ENCODE measurements around the gene NPDC1.
A peak's percentile ranks its signal among the peaks of the same experiment; 100 is the strongest.
"Not testable (repeated sequence)": the region's sequence is repeated elsewhere in the genome, so short reads cannot be mapped to it uniquely, and the experiment has no call there.

Gene NPDC1

DNA sequence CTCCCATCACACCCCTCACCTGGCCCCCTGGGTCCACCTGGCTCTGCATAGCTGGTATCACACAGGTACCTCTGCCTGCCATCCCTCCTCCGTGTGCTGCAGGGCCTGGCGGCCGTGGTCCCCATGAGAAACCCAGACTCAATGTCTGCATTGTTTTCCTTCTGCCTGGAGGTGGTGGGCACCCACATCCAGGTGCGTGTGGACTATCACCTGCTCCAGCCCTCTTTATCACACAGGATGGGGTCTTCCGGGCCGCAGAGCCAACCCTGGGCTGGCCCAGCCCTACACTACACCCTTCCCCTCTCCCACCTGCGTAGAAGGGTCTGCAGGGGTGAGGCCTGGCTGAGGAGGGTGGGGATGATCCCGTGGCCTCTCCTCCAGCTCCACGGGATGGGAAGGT lies 7.1 kb downstream of the NPDC1 start:
- no peak for DNase-seq

DNA sequence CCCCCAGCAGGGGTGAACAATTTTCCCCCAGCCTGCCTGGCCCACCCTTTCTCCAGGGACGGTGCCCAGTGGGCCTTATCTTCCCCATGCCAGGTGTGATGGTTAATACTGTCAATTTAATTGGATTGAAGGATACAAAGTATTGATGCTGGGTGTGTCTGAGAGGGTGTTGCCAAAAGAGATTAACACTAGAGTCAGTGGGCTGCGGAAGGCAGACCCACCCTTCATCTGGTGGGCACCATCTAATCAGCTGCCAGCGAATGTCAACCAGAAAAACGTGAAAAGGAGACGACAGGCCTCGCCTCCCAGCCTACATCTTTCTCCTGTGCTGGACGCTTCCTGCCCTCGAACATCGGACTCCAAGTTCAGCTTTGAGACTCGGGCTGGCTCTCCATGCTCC lies 8.5 kb downstream of the NPDC1 start:
- DNase-seq, result no peak

DNA sequence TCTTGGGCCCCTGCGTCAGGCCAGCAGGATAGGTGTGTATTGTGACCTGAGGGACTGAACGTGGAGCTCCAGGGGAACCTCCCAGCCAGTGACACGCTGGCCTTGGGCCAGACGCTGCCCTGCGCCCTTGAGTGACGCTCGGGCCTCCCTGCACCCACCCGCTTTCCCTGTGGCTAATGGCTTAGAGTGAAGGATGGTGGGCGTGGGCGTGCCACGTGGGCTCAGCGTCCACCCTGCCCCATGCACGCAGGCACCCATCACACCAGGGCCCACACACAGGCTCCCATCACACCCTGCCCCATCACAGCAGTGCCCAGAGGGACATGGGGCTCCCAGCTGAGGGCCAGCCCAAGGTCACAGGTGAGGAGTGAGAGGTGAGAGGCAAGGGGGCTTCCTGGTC lies 8.9 kb downstream of the NPDC1 start:
- DNase-seq, result no peak

DNA sequence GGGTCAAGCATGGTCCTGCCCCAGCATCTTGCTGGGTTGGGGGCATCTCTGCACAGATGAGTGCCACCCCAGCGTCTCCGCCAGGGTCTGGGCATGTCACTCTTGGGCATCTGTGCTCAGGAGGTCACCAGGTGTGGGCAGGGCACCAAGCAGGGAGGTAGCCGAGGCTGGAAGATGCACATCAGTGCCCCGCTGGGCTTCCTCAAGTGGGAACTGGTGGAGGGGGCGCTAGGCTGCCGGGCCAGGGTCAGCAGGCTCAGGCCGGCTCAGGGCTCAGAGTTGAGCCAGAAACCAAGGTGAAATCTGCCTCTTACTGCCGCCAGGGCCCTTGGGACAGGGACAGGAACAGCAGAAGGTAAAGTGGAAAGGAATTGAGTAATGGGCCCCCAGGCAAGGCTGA lies 10.0 kb downstream of the NPDC1 start:
- no peak for DNase-seq

DNA sequence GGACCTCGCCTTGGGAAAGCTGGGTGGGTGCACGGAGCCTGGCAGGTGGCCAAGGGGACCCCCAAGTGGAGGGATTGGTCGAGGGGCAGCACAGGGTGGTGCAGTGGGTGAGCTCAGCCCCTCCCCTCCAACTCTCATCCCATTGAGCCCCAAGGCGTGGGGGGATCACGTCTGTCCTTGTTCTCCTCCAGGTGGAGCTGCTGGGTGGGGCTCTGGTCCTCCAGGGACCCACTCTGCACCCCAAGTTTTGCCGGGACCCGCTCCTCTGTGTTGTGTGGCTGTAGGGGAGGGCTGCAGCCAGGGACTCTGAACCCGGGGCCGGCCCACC lies 10.5 kb downstream of the NPDC1 start:
- DNase-seq, result no peak

DNA sequence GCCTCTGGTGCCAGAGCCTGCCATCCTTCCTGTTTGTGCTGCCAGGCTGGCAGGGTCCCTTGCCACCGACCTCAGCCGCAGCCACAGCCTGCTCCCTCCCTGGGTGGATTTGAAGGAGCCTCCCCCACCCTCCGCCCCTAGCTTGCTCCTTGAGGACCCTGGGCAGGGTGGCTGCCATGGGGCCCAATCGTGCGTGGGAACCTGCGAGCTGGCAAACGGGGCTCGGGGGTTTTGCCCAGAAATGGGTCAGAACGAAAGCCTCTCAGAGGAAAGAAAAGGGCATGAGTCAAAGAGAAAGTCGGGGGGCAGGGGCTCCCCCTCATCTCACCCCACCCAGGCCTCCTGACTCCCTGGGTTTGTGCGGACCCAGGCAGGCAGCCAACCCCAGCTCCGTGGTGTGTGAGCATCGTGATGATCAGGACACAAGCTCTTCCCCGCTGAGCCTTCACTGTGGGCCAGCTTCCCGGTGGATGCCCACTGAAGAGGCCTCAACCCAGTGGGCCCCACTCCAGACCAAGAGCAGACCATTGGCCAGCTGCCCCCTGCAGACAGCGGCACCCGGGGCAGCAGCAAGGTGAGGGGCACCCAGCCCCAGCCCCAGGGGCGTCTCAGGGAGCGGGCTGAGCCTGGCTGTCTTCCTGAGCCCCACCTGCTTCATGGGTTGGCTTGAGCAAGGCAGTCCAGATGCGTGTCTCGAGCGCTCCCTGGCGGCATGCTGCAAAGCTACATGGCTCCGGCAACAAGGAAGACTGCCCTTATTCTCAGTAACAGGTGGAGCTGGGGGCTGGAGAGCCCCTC lies 11.1 kb downstream of the NPDC1 start:
- peak; percentile 51 to 75 for DNase-seq

DNA sequence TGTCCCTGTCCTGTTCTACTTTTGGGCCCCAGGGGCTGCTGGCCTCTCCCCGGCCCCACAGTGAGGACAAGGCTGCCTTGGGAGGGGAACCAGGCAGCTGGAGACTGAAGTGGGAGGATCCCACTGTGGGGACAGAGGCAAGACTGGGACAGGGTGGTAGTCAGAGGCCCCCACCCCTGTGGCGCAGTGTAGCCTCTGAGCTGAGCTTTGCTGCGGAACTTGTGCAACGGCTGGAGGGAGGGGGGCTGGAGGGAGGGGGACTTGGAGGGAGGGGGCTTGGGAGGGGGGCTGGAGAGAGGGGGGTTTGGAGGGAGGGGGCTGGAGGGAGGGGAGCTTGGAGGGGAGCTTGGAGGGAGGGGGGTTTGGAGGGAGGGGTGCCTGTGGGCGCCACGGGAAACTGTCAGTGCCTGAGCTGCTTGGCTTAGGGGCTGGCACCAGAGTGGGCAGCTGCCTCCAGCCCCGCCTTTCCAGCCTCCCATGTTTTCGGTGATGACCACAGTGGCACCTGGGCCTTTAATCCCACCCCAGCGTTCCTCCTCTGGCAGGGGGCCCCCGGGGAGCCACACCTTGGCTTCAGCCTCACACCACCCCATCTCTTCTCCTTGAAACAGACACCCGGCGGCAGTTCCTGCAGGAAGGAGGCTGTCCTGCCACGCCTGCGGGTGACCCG lies 11.8 kb downstream of the NPDC1 start:
- no peak for DNase-seq

DNA sequence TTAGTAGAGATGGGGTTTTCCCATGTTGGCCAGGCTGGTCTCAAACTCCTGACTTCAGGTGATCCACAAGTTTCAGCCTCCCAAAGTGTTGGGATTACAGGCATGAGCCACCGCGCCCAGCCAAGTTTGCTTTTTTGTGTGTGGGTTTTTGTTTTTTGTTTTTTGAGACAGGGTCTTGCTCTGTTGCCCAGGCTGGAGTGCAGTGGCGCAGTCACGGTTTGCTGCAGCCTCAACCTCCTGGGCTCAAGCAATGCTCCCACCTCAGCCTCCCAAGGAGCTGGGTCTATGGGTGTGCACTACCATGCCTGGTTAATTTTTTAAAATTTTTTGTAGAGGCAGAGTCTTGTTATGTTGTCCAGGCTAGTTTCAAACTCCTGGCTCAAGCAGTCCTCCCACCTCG lies 12.5 kb downstream of the NPDC1 start:
- not testable (repeated sequence) for DNase-seq

DNA sequence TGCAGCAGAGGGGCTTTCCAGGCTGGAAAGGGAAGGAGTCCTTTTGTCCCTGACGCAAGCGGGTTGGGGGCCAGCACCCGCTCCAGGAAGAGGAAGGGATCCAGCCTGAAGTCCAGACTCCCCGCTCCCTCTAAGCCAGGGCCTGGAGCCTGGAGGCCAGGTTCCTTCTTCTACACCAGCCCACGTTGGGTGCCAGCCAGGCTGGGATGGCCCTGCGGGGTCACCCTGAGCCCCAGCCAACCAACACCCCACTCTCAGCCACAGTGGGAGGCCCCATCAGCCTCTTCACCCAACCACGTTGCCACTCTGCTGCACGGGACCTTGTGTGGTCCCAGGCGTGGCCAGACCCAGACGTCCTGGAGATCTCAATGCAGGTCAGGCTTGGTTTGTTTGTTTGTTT lies 13.1 kb downstream of the NPDC1 start:
- no peak for DNase-seq

DNA sequence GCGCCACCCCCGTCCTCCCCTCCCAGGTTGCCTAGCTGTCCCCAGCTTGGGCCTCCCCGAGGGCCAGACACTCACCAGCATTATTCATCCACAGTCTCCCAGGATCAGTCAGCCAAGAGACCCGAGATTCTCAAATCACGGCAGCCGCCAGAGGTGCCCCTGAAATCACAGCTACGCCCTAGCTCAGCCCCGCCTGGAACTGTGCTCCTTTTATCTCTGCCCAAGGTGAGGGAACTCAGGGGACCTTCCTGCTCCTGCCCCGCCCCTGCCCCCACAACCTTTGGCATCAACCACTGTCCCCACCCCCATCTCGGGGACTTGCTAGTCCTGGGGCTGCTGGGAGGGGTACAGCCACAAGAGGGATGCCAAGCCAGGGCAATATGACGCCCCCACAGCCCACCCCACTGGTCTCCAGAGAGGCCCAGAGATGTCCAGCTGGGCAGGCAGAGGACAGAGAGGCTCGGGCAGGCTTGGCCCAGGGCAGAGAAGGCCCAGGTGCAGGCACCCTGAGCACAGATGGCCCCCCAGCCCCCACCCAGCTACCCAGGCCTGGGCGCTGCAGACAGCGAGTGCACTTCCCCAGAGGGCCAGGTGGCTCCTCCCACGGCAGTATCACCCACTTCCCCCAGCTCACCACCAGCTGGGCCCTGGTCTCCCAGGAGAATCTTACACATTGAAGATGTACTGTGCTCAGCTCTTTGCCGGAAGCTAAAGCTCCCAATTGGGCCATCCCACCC lies 13.9 kb downstream of the NPDC1 start, which contains the start of gene FUT7:
FUT7 (minus strand) TSS at position 185 of the 737 bp plus-strand sequence; CDS start at position 88, 97 bp downstream.
- DNase-seq, result no peak

DNA sequence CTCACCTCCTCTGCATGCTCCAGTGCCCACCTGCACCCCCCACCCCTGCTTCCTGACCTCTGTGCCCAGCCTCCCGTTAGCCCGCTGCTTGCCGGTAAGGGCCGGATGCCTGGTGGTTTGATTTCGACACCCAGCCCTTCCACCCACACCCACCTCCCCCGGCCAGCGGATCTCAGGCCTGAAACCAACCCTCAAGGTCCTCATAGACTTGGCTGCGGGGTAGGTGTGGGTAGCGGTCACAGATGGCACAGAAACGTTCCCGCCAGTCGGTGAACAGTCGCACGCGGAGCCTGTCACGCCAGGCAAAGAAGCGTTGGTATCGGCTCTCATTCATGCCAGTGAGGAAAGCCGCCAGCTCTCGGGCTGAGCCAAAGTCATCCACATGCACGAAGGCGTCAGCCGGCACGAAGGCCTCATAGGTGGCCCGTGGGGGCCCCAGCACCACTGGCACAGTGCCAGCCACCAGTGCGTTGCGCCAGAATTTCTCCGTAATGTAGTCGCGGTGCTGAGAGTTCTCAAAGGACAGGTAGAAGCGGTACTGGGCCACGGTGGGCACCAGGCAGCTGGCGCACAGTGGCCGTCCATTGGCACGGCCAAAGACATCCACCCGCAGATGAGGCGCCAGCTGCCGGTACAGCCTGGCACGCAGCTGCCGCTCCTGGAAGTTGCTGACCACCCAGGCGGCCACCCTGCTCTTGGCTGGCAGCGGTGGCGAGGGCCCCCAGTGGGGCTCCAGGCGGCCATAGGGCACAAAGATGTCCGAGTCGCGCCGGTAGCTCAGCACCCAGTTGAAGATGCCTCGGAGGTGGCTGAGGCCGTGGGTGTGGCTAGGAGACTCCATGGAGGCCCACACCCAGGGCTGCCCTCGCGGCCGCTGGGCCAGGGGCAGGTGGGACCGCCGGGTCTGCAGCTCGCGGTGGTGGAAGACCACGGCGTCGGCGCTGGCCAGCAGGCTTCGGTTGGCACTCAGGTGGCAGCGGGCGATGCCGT lies 15.1 kb downstream of the NPDC1 start:
- DNase-seq, result no peak

DNA sequence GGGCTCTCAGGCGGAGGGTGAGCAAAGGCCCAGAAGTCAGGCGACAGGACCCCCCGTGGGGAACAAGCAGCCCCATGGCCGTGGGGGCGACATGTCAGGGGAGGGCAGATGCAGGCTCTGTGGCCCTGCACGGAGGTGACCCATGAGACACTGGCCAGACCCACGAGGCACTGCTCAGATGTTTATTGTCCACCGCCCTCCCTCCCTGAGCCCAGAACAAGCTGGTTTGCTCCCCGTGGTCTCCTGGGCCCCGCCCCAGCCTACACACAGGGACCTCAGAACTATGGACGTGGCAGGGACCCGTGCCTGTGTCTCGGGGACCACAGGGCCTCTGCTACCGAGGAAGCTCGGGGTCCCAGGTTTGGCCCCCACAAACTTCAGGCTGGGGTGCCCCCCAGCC lies 16.0 kb downstream of the NPDC1 start:
- DNase-seq, result no peak

DNA sequence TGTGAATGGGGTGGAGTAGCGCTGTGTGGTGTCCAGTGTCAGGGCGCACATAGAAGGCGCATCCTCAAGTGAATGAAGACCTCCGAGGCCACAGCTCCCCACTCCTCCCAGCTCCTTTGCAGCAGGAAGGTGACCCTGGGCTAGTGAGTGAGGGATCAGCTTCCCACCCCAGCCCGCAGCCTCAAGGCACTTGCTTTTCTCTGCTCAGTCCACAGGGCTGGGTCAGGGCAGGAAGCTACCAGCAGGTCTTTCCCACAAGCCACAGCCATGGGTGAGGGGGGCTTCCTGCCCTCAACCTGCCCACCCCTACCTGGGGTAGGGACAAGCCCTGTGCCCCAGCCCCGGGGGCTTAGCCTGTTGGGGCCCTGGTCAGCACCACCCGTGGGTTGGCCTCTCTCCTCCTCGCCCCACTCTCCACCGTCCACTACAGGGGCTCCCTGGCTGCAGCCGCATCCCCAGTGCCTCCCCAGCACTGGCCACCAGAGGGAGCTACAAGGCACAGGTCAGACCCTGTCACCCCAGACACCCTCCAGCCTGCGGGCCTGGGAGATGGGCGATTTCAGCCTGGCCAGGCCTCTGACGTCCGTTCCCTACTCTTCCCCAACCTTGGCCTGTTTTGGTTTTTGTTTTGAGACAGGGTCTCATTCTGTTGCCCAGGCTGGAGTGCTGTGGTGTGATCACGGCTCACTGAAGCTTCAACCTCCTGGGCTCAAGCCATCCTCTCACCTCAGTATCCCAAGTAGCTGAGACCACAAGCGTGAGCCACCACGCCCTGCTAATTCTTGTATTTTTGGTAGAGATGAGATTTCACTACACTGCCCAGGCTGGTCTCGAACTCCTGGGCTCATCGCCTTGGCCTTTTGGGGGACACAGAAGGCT lies 16.7 kb downstream of the NPDC1 start:
- DNase-seq, result peak; percentile 36 to 42

DNA sequence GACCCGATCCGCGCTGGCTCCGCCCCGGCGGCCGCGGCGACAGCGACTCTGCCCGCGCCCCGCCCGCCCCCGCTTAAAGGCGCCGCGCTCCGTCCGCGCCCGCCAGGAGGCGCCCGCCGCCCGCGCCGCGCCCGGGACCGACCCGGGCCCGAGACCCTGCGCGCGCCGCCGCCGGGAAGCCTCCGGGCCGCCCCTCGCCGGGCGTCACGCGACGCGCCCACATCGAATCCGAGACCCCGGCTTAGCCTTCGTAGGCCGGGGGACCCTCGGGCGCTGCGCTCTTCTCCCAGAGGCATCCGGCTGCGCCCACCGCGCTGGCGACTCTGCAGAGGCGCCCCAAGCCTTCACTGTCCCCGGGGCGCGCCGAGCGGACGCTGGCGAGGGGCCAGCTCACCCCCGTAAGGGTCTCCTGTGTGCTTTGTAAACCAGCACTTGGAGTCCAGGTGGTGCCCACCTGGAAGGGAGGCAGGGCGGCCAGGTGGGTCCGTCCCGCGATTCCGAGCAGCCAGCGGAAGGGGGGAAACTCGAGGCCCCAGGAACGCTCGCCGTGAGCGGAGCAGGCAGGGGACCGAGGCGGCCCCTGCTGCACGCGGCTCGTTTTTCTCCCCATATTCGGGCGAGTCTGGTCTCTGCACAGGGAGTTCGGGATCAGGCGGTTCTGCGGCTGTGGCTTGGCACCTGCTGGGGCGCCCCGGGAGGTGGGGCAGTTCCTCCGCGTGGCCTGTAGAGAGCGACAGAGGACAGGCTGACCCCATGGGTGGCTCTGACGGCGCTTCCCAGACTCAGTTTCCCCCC lies 17.5 kb downstream of the NPDC1 start:
- DNase-seq, result peak; percentile 63 to 81

DNA sequence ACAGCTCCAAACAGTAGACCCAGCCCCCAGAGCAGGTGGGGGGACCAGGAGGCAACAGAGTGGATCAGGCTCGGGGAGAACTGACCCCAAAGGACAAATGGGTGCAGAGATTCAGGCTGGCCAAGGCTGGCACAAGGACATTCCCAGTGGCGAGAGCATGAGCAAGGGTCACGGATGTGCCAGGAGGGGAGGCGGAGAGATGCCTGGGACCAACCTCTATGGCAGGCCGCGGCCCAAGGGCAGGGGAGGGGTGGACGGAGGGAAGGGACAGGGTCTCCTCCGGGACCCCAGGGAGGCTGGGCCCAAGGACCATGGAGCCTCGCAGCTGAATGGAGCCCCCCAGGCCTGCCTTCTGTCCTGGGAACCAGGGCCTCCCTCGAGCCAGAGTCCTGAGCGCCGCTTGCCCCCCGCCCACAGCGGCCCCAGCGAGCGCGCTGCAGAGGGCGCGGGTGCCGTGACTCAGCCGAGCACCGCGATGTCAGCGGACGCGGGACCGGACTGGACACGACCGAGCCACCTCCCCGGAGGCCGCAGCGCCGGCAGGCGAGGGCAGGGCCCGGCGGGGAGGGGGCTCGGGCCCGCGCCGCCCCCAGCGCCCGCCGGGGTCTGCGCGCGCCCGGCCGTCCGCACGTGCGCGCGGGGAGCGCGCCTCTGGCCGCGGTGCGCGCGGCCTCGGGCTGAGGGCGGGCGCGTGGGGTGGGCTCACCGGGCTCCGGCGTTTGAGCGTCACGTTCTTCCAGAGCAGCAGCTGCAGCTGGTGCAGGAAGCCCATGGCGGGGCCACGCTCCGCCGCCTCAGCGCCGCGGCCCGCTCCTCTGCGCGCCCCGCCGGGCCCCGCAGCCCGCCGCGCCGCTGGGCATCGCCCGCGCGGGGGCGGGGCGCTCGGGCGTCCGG lies 18.4 kb downstream of the NPDC1 start, which contains the start of gene ABCA2:
ABCA2 (minus strand) TSS at position 869 of the 894 bp plus-strand sequence; CDS start at position 772, 97 bp downstream.
- no peak for DNase-seq

DNA sequence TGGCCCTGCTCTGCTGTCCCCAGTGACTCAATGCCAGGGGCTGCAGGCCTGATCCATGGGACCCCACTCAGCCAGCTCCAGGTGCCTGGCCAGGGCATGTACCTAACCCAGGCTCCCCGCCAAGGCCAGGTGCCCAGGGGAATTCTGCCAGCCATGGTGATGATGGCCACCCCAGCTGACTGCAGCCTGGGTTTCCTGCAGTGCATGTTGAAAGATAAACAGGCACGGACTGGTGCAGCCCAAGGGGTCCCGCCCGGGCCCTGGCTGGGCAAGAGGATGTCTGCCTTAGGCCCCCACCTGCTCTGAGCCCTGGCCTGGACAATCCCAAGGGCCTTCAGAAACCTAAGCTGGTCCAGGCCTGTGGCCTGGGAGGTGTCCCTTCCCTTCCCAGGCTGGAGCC lies 19.1 kb downstream of the NPDC1 start:
- DNase-seq, result no peak

DNA sequence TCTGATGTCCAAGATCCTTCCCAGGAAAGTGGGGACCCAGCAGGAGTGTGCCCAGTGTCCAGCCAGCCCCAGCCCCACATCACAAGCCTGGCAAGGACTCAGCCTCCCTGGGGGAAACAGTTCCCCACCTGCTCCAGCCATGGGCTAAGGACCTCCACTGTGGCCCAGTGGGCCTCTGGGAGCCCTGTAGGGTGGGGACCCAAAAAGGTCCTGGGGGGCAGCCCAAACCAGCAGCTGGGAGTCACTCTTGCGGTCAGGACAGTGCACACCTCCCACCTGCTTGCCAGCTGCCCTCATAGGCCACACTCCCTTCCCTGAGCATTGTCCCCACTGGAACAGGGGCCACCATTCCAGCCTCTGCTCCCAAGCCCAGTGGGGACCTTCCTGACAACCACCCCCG lies 19.6 kb downstream of the NPDC1 start:
- DNase-seq, result no peak

DNA sequence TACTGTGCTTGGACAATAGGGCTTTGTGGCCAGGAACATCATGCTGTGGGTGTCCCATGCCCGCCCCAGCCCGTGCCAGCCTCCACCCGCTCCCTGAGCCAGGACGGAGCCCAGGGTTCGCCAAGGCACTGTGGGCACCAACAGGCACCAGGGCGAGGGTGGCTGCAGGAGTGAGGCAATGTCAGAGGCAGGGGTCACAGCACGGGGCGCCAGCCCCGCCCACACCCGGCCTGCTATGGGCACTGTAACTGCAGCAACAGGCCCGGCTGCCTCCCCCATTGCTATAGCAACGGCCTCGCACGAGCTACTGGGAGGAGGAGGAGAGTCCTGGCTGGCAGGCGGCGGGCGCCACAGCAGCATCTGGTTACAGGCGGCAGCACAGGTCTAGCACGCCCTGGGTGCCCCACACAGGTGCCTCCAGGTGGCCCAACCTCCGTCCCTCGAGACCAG lies 20.4 kb downstream of the NPDC1 start:
- no peak for DNase-seq

DNA sequence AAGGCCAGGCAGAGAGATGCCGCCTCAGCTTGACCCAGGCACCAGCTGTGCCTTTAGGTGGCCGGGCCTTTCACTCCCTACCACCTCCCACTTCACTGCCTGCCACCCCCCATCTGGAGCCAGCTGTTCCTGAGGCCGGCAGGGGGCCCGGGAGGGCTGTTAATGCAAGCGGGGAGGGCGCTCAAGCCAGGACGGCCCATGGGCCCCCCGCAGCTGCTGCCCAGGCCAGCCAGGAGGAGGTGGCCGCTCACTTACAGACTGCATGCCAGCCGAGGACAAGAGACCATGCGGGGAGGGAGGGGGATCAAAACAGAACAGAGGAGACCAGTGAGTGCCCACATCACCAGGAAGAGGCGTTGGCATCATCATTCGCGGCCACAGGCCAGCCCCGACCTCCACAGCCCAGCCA lies 22.4 kb downstream of the NPDC1 start:
- DNase-seq, result no peak

All from NCI-H1930 (cell line).